Neutrophil (primary cell): Measurements from ENCODE around the gene FFAR3.

Source experiments
- H3K27ac ChIP-seq: fragments of 200-600 bp; sonication (generic); 2 replicates; pipeline ENCODE4 v1.5.1; 2016; ENCODE audit warnings: mild to moderate bottlenecking, moderate library complexity
- H3K27me3 ChIP-seq: fragments of 200-600 bp; sonication (generic); 2 replicates; pipeline ENCODE4 v1.6.0; 2016; ENCODE audit warnings: mild to moderate bottlenecking
- H3K36me3 ChIP-seq: fragments of 200-600 bp; sonication (generic); 2 replicates; pipeline ENCODE4 v1.5.1; 2017
- H3K4me1 ChIP-seq, 2 experiments: fragments of 200-600 bp in 1 of 2; sonication (generic) in 1 of 2; 1 replicate in 1 of 2; 2 replicates in 1 of 2; pipeline versions ENCODE4 v1.5.1 to v1.6.1; 2013 to 2016; ENCODE audit warnings: low read depth in 1 of 2, low read length in 1 of 2, mild to moderate bottlenecking in 1 of 2, moderate library complexity in 1 of 2; ENCODE audit not compliant: control insufficient read depth in 1 of 2, insufficient read depth in 1 of 2
- H3K4me3 ChIP-seq, 2 experiments: fragments of 200-600 bp in 1 of 2; sonication (generic) in 1 of 2; 1 replicate in 1 of 2; 2 replicates in 1 of 2; pipeline ENCODE4 v1.5.1; 2013 to 2016; ENCODE audit warnings: low read depth in 1 of 2, low read length in 1 of 2, mild to moderate bottlenecking in 1 of 2, moderate library complexity in 1 of 2
- H3K9me3 ChIP-seq: fragments of 200-600 bp; sonication (generic); 2 replicates; pipeline ENCODE4 v1.5.1; 2016
- CTCF ChIP-seq: fragments of 200-600 bp; sonication (generic); IDR thresholded peaks from 2 replicates; pipeline ENCODE4 v1.5.1; 2016; ENCODE audit warnings: antibody characterized with exemption

FFAR3 gene

GRCh38 chr19:35395382-35396199, 37.3 kb downstream of the FFAR3 start:
- Histone ChIP-seq H3K27me3 (no peaks in the 10 kb centered on the region), H3K4me1 (no peaks in the 10 kb centered on the region), H3K27ac (no peak overlapping the region), H3K4me3 (no peak overlapping the region), H3K36me3 (no peaks in the 10 kb centered on the region), H3K9me3 (no peaks in the 10 kb centered on the region)
- no peak for TF ChIP-seq CTCF

- no peak for TF ChIP-seq CTCF
- Histone ChIP-seq H3K4me3 (no peak overlapping the region), H3K27ac (no peak overlapping the region), H3K36me3 (no peaks in the 10 kb centered on the region), H3K4me1 (no peaks in the 10 kb centered on the region), H3K9me3 (no peaks in the 10 kb centered on the region), H3K27me3 (no peaks in the 10 kb centered on the region)
These were observed 38.1 kb downstream of the FFAR3 start for GRCh38 chr19:35396240-35396885.

DNA sequence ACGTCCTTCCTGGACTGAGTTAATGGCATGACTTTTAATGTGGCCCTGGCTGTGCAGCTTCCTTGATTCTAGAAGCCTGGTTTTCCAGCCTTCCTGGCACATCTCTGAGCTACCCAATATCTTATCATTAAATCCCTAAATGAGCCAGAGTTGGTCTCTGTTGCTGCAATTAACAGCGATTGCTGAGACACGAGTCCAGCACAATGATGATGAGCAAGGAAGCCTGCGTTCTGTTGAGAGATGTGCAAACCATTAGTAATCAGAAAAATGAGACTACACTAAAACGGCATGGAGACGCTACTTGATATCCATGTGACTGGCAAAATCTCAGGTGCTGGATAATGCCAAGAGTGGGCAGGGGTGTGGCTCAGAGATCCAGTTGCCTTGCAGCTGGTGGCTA, 38.8 kb downstream of the FFAR3 start:
- H3K4me3 ChIP-seq = no peak overlapping the region
- no peaks in the 10 kb centered on the region for H3K27me3 ChIP-seq
- H3K4me1 ChIP-seq = no peaks in the 10 kb centered on the region
- H3K36me3 ChIP-seq = no peaks in the 10 kb centered on the region
- H3K27ac ChIP-seq = no peak overlapping the region
- H3K9me3 ChIP-seq = no peaks in the 10 kb centered on the region
- TF ChIP-seq CTCF = no peak

DNA sequence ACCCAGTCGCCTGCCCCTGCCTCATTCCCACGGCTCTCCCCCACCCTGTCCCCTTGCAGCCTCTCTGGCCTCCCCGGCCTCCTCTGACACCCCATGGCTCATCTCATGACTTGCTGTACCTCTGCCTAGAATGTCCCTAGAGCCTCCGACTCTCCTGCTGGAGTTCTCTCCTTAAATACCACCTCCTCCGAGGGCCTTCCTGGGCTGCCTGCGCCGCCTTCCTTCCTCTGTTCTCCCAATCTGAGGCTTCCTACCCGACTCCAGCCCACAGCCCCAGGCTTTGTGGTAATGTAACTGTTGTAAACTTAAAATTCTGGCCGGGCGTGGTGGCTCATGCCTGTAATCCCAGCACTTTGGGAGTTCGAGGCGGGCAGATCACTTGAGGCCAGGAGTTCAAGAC, 40.3 kb downstream of the FFAR3 start:
- H3K27ac ChIP-seq = no peak overlapping the region
- no peaks in the 10 kb centered on the region for H3K27me3 ChIP-seq
- no peaks in the 10 kb centered on the region for H3K4me1 ChIP-seq
- no peak overlapping the region for H3K4me3 ChIP-seq
- no peak for TF ChIP-seq CTCF
- H3K9me3 ChIP-seq = no peaks in the 10 kb centered on the region
- H3K36me3 ChIP-seq = no peaks in the 10 kb centered on the region

DNA sequence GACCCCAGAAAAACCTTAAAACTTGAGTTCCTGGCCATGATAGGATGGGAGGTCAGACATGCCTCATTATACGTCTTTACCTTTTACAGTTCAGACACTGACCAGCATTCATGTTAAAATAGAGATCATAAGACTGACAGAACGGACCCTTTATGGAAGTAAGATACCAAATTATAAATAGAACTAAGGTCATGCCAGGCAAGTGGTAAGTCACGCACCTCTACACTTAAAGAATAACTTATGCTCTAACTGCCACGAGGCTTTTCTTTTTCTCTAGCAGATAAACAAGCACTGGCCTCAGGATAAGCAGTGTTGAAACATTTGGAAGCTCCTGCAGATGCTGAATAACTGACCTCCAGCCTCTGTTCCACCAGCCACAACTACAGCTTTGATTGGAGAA, 41.0 kb downstream of the FFAR3 start:
- H3K27me3 ChIP-seq = no peaks in the 10 kb centered on the region
- H3K4me3 ChIP-seq = no peak overlapping the region
- H3K27ac ChIP-seq = no peak overlapping the region
- H3K4me1 ChIP-seq = no peaks in the 10 kb centered on the region
- H3K36me3 ChIP-seq = no peaks in the 10 kb centered on the region
- H3K9me3 ChIP-seq = no peaks in the 10 kb centered on the region
- no peak for TF ChIP-seq CTCF
